ENCODE data around the gene ST7L. TPM values are rescaled to one million over a fixed set of nuclear protein-coding genes. Genes with fewer than 3 reads are reported as not detected.

Gene ST7L
- total and polyA plus RNA-seq, 11 donors, result 6.9 to 20.3 (median 13.7) TPM

DNA sequence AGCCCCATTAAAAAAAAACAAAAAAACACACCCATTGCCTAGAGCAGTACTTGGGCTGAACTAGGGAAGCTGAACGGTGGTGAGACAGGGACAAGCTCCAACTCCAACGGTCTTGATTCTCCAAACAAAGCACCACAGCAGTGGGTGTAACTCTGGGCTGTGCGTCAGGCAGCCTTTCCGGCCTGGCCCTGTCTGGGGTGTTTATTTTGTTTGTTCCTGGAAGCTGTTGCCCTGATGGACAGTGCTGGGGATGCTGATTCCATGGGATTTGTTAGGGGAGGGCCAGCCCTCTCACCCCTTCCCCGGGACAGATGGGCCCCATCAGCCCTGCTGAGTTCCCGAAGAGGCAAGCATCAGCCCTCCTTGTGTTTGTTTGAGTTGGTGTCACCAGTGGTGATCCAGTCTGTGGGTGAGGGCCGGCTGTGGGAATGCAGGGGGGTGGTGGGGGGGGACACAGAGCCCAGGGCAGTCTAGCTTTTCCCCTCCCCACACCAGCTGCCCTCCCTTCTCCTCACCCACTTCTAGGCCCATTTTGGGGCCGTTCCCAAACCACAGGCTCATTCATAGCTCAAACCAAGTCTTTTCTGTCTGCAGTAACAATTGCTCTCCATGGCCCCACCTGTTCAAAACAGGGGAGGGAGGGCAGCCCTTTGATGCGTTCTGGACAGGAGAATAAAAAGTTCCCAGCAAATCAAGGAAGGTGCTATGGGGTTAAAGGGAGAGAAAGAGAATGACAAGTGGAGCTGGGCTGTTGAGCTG, 105.7 kb downstream of the ST7L start:
- Histone ChIP-seq H3K27ac (peak overlapping the region in 5 of 12 donors; percentile 10 to 34 (median 17)), H3K27me3 (peaks cover 0 to 20% (median 4%) of the 10 kb centered on the region in 9 donors), H3K9me3 (no peaks in the 10 kb centered on the region), H3K36me3 (peaks cover 0 to 5% (median 0%) of the 10 kb centered on the region in 9 donors), H3K4me3 (no peak overlapping the region), H3K4me1 (peaks cover 0 to 32% (median 11%) of the 10 kb centered on the region in 12 donors)
- ATAC-seq (peak; percentile 40 to 71 (median 56)), DNase-seq (peak in 2 of 5 donors; percentile 31 to 41)
- TF ChIP-seq, protein P1, sequence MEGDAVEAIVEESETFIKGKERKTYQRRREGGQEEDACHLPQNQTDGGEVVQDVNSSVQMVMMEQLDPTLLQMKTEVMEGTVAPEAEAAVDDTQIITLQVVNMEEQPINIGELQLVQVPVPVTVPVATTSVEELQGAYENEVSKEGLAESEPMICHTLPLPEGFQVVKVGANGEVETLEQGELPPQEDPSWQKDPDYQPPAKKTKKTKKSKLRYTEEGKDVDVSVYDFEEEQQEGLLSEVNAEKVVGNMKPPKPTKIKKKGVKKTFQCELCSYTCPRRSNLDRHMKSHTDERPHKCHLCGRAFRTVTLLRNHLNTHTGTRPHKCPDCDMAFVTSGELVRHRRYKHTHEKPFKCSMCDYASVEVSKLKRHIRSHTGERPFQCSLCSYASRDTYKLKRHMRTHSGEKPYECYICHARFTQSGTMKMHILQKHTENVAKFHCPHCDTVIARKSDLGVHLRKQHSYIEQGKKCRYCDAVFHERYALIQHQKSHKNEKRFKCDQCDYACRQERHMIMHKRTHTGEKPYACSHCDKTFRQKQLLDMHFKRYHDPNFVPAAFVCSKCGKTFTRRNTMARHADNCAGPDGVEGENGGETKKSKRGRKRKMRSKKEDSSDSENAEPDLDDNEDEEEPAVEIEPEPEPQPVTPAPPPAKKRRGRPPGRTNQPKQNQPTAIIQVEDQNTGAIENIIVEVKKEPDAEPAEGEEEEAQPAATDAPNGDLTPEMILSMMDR (IDR thresholded peaks at IDR 0.05), result no peak
- no peak for TF ChIP-seq POLR2A (IDR thresholded peaks at IDR 0.05)
- intact Hi-C loops (cut with DNase I), result no loop called here
- WGBS, 4 donors, result 66 to 71% (median 69%) methylated on average over 9 of the region's 9 CpGs

DNA sequence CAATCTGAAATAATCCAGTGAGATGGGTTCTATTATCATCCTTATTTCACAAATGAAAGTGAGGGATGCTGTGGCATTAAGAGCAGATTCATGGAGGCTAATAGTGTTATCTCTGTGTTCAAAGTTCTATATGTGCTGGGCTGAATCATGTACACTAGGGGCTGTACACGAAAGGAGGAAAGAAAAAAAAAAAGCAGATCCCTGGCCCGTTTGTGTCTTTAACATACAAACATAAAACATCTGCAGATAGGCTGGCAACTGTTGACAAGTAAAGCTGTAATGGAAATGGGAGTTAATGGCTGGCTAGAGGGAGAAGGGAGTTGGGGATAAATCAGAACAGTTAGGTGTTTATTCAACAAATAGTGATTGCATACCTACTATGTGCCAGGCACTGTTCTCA, 107.0 kb downstream of the ST7L start:
- ATAC-seq (no peak), DNase-seq (no peak)
- Histone ChIP-seq H3K36me3 (no peaks in the 10 kb centered on the region), H3K27ac (no peak overlapping the region), H3K27me3 (peaks cover 0 to 34% (median 11%) of the 10 kb centered on the region in 9 donors), H3K9me3 (no peaks in the 10 kb centered on the region), H3K4me3 (no peak overlapping the region), H3K4me1 (peaks cover 0 to 28% (median 14%) of the 10 kb centered on the region in 12 donors)
- TF ChIP-seq, protein P1 (IDR thresholded peaks at IDR 0.05), result no peak
- TF ChIP-seq POLR2A (IDR thresholded peaks at IDR 0.05), result no peak
- intact Hi-C loops (cut with DNase I), result no loop called here
- 42 to 64% (median 51%) methylated on average over 2 of the region's 2 CpGs for WGBS, 4 donors

DNA sequence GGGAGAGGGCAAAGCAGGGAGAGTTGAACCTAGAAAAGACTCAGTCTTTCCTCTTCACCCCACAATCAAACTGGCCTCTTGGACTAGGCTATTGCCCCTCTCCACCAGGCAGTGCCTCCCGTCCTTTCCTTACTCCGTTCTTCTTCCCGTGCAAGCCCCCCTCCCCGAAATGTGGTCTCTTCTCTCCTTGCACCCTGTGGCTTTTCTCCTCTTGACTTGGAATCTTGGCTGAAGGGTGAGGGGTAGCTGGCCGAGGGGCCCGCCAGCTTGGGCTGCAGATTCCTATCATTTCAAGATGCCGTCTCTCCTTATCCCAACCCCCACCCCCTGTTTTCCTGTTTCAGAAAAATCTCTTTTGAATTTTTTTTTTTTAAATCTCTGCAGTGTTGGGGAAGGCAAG, 108.6 kb downstream of the ST7L start:
- Histone ChIP-seq H3K27me3 (peaks cover 0 to 37% (median 11%) of the 10 kb centered on the region in 9 donors), H3K4me3 (peak overlapping the region in 1 of 12 donors; percentile 64)

More for the DNA sequence above, 108.6 kb downstream of the ST7L start:
- no peak for DNase-seq
- Histone ChIP-seq H3K9me3 (no peaks in the 10 kb centered on the region), H3K36me3 (no peaks in the 10 kb centered on the region), H3K27ac (no peak overlapping the region), H3K4me1 (peaks cover 0 to 22% (median 14%) of the 10 kb centered on the region in 12 donors)
- TF ChIP-seq POLR2A (IDR thresholded peaks at IDR 0.05), result no peak
- TF ChIP-seq, protein P1 (IDR thresholded peaks at IDR 0.05), result no peak
- intact Hi-C loops (cut with DNase I), result no loop called here
- 81 to 92% (median 86%) methylated on average over 7 of the region's 7 CpGs for WGBS, 4 donors
- ATAC-seq, result no peak

Data from heart left ventricle (tissue), 16 donors.